ENCODE measurements around the gene HSPA12B. TPM values are rescaled to one million over a fixed set of nuclear protein-coding genes. Genes with fewer than 3 reads are reported as not detected.

The HSPA12B gene
- total RNA-seq, 4 donors from 2014 or later: 0.75 to 4.1 (median 2.7) TPM

- Histone ChIP-seq H3K36me3 (no peaks in the 10 kb centered on the region), H3K4me3 (no peak overlapping the region), H3K9me3 (no peaks in the 10 kb centered on the region), H3K27me3 (peaks cover 4% of the 10 kb centered on the region), H3K4me1 (peaks cover 0 to 3% (median 0%) of the 10 kb centered on the region in 4 donors), H3K27ac (no peak overlapping the region)
- no peak for TF ChIP-seq CTCF (IDR thresholded peaks at IDR 0.05)
- TF ChIP-seq POLR2A (IDR thresholded peaks at IDR 0.05): no peak
- TF ChIP-seq EP300 (IDR thresholded peaks at IDR 0.05; ENCODE audit: low read depth): no peak
- TF ChIP-seq POLR2AphosphoS5 (IDR thresholded peaks at IDR 0.05): no peak
- no peak for DNase-seq
- in situ Hi-C loops (cut with MboI; ENCODE audit: low pct_ligation_motif_present in 1 of 4, low pct_unique_long_range_greater_than_20kb in 1 of 4, low sequenced_read_pairs in 3 of 4) (no loop called here), intact Hi-C loops (cut with DNase I; ENCODE audit: low total_unique reads) (no loop called here)
- WGBS, 2 donors (ENCODE audit: low coverage in 1 of 2): 78% methylated on average over 4 of the region's 4 CpGs; no CpG with 5 or more reads in 1 of the 2 donors
These were observed 18.4 kb upstream of the HSPA12B start for GRCh38 chr20:3714092-3714491.

GRCh38 chr20:3716195-3716834 lies 16.2 kb upstream of the HSPA12B start:
- no peaks in the 10 kb centered on the region for H3K4me1 ChIP-seq
- H3K27me3 ChIP-seq: peaks cover 5% of the 10 kb centered on the region
- no peak overlapping the region for H3K27ac ChIP-seq
- no peak for DNase-seq
- intact Hi-C loops (cut with DNase I; ENCODE audit: low total_unique reads) (no loop called here), in situ Hi-C loops (cut with MboI; ENCODE audit: low pct_ligation_motif_present in 1 of 4, low pct_unique_long_range_greater_than_20kb in 1 of 4, low sequenced_read_pairs in 3 of 4) (no loop called here)
- 64 to 73% methylated on average over 2 to 4 of the region's 4 CpGs for WGBS, 2 donors (ENCODE audit: low coverage in 1 of 2)
- H3K9me3 ChIP-seq: no peaks in the 10 kb centered on the region
- no peak overlapping the region for H3K4me3 ChIP-seq
- H3K36me3 ChIP-seq: no peaks in the 10 kb centered on the region
- TF ChIP-seq CTCF (IDR thresholded peaks at IDR 0.05) (peak; percentile 28 to 56 (median 49)), EP300 (IDR thresholded peaks at IDR 0.05; ENCODE audit: low read depth) (no peak)

- H3K4me1 ChIP-seq: no peaks in the 10 kb centered on the region
- H3K4me3 ChIP-seq: no peak overlapping the region
- no peaks in the 10 kb centered on the region for H3K9me3 ChIP-seq
- H3K27ac ChIP-seq: no peak overlapping the region
- 67 to 82% methylated on average over 2 to 4 of the region's 4 CpGs for WGBS, 2 donors (ENCODE audit: low coverage in 1 of 2)
- intact Hi-C loops (cut with DNase I; ENCODE audit: low total_unique reads): loop anchor here (1.0 kb wide), 1 partner anchor 48 kb away; the partner anchor contains the start of gene ADISSP
- DNase-seq: no peak
- no peak for TF ChIP-seq POLR2A (IDR thresholded peaks at IDR 0.05)
- TF ChIP-seq CTCF (IDR thresholded peaks at IDR 0.05): no peak
- no peak for TF ChIP-seq EP300 (IDR thresholded peaks at IDR 0.05; ENCODE audit: low read depth)
- no peak for TF ChIP-seq POLR2AphosphoS5 (IDR thresholded peaks at IDR 0.05)
- peaks cover 5% of the 10 kb centered on the region for H3K27me3 ChIP-seq
- in situ Hi-C loops (cut with MboI; ENCODE audit: low pct_ligation_motif_present in 1 of 4, low pct_unique_long_range_greater_than_20kb in 1 of 4, low sequenced_read_pairs in 3 of 4): no loop called here
- H3K36me3 ChIP-seq: no peaks in the 10 kb centered on the region
These were observed 13.4 kb upstream of the HSPA12B start for GRCh38 chr20:3719046-3719445.

- Histone ChIP-seq H3K36me3 (no peaks in the 10 kb centered on the region), H3K4me3 (no peak overlapping the region), H3K27ac (no peak overlapping the region), H3K9me3 (no peaks in the 10 kb centered on the region), H3K4me1 (no peaks in the 10 kb centered on the region), H3K27me3 (peaks cover 5% of the 10 kb centered on the region)
- in situ Hi-C loops (cut with MboI; ENCODE audit: low pct_ligation_motif_present in 1 of 4, low pct_unique_long_range_greater_than_20kb in 1 of 4, low sequenced_read_pairs in 3 of 4) (no loop called here), intact Hi-C loops (cut with DNase I; ENCODE audit: low total_unique reads) (no loop called here)
- TF ChIP-seq EP300 (IDR thresholded peaks at IDR 0.05; ENCODE audit: low read depth) (no peak), POLR2AphosphoS5 (IDR thresholded peaks at IDR 0.05) (no peak), CTCF (IDR thresholded peaks at IDR 0.05) (no peak), POLR2A (IDR thresholded peaks at IDR 0.05) (no peak)
- 74 to 80% methylated on average over 1 to 2 of the region's 2 CpGs for WGBS, 2 donors (ENCODE audit: low coverage in 1 of 2)
- no peak for DNase-seq
These were observed 12.4 kb upstream of the HSPA12B start for GRCh38 chr20:3720068-3720467.
